WTC11 (cell line): Measurements from ENCODE around the gene SORCS2. TPM values are rescaled to one million over a fixed set of nuclear protein-coding genes. Genes with fewer than 3 reads are reported as not detected.

Experiments
- ATAC-seq: fragments of 200-7000 bp; cut with Tn5 transposase; 2 replicates; pipeline ENCODE4 v1.10.0; 2021; ENCODE audit warnings: mild to moderate bottlenecking, moderate library complexity
- CTCF ChIA-PET: fragments of 300-600 bp; sonication (Branson Sonifier 250); formaldehyde crosslinking; loops from one replicate; lab custom pipeline; 2021; ENCODE audit warnings: antibody characterized with exemption; lab: Charles Lee
- POLR2A ChIA-PET: fragments of 350-600 bp; sonication (Branson Sonifier 250); formaldehyde crosslinking; loops from one replicate; lab custom pipeline; 2021; ENCODE audit warnings: antibody characterized with exemption; lab: Charles Lee
- DNase-seq: peaks from one replicate; pipeline ENCODE4 v3.0.0; 2021; ENCODE audit warnings: low spot score
- H3K27ac Mint-ChIP-seq: 2 replicates; pipeline ENCODE4 v1.8.0; 2021; ENCODE audit warnings: mixed read lengths
- H3K27me3 Mint-ChIP-seq: 2 replicates; pipeline ENCODE4 v1.8.0; 2021; ENCODE audit warnings: low read depth, mild to moderate bottlenecking, moderate library complexity, mixed read lengths
- H3K36me3 Mint-ChIP-seq: 2 replicates; pipeline ENCODE4 v1.8.0; 2021; ENCODE audit warnings: mixed read lengths
- H3K4me1 Mint-ChIP-seq: 2 replicates; pipeline ENCODE4 v1.8.0; 2022; ENCODE audit warnings: mixed read lengths
- H3K4me3 Mint-ChIP-seq: 2 replicates; pipeline ENCODE4 v1.8.0; 2021; ENCODE audit warnings: mild to moderate bottlenecking, moderate library complexity, mixed read lengths
- H3K9me3 Mint-ChIP-seq: 2 replicates; pipeline ENCODE4 v1.8.0; 2021; ENCODE audit warnings: mixed read lengths
- CBFB ChIP-seq: sonication (generic); formaldehyde crosslinking; IDR thresholded peaks from 2 replicates; pipeline ENCODE4 v1.8.1; 2022; ENCODE audit warnings: mild to moderate bottlenecking, low read depth, missing genetic modification reagents
- CREM ChIP-seq: sonication (generic); formaldehyde crosslinking; IDR thresholded peaks from 2 replicates; pipeline ENCODE4 v1.8.1; 2022; ENCODE audit warnings: mild to moderate bottlenecking, missing genetic modification reagents, moderate library complexity
- JAZF1 ChIP-seq: fragments of 250-450 bp; sonication (Bioruptor Pico); IDR thresholded peaks from 2 replicates; pipeline ENCODE4 v1.9.0; 2021; ENCODE audit warnings: moderate library complexity, mild to moderate bottlenecking, inconsistent platforms
- JUN ChIP-seq: sonication (generic); formaldehyde crosslinking; IDR thresholded peaks from 2 replicates; pipeline ENCODE4 v1.8.0; 2023; ENCODE audit warnings: mild to moderate bottlenecking, missing genetic modification reagents
- MYBL2 ChIP-seq: sonication (generic); formaldehyde crosslinking; IDR thresholded peaks from 2 replicates; pipeline ENCODE4 v1.8.1; 2023; ENCODE audit warnings: mild to moderate bottlenecking, moderate library complexity, missing genetic modification reagents
- NFATC4 ChIP-seq: fragments of 250-450 bp; sonication (Bioruptor Pico); IDR thresholded peaks from 2 replicates; pipeline ENCODE4 v1.9.0; 2021; ENCODE audit warnings: mild to moderate bottlenecking
- OVOL2 ChIP-seq: fragments of 250-450 bp; sonication (Bioruptor Pico); IDR thresholded peaks from 2 replicates; pipeline ENCODE4 v1.9.0; 2021; ENCODE audit warnings: mild to moderate bottlenecking, borderline replicate concordance
- TEAD4 ChIP-seq: sonication (generic); formaldehyde crosslinking; IDR thresholded peaks from 2 replicates; pipeline ENCODE4 v1.8.0; 2022; ENCODE audit warnings: mild to moderate bottlenecking, missing genetic modification reagents
- ZNF219 ChIP-seq: sonication (generic); formaldehyde crosslinking; IDR thresholded peaks from 2 replicates; pipeline ENCODE4 v1.8.0; 2023; ENCODE audit warnings: missing genetic modification reagents, mild to moderate bottlenecking, borderline replicate concordance
- ZNF423 ChIP-seq: fragments of 250-450 bp; sonication (Bioruptor Pico); IDR thresholded peaks from 2 replicates; pipeline ENCODE4 v2.1.2; 2022; ENCODE audit warnings: mild to moderate bottlenecking, moderate library complexity
- total RNA-seq: library from RNA; stranded (reverse); gene quantifications from 3 replicates; pipeline ENCODE4 v1.2.3, GENCODE V29; 2021
- TF ChIP-seq, protein P1 (sequence below): sonication (generic); formaldehyde crosslinking; IDR thresholded peaks from 2 replicates; pipeline ENCODE4 v1.8.1; 2023; ENCODE audit warnings: mild to moderate bottlenecking, missing genetic modification reagents, borderline replicate concordance
- TF ChIP-seq, protein P2 (sequence below): sonication (generic); formaldehyde crosslinking; IDR thresholded peaks from 2 replicates; pipeline ENCODE4 v1.8.0; 2022; ENCODE audit warnings: mild to moderate bottlenecking, missing genetic modification reagents
- TF ChIP-seq, protein P3 (sequence below): sonication (generic); formaldehyde crosslinking; conservative IDR thresholded peaks from 2 replicates; pipeline ENCODE4 v1.8.1; 2022; ENCODE audit warnings: mild to moderate bottlenecking, missing genetic modification reagents
- TF ChIP-seq, protein P4 (sequence below): sonication (generic); formaldehyde crosslinking; IDR thresholded peaks from 2 replicates; pipeline ENCODE4 v1.8.1; 2022; ENCODE audit warnings: low read depth, missing genetic modification reagents, borderline replicate concordance
- TF ChIP-seq, protein P5 (sequence below): fragments of 250-450 bp; sonication (Bioruptor Pico); IDR thresholded peaks from 2 replicates; pipeline ENCODE4 v1.8.0; 2021; ENCODE audit warnings: mild to moderate bottlenecking
- TF ChIP-seq, protein P6 (sequence below): sonication (generic); formaldehyde crosslinking; IDR thresholded peaks from 2 replicates; pipeline ENCODE4 v1.8.1; 2022; ENCODE audit warnings: missing genetic modification reagents, borderline replicate concordance

SORCS2 gene
- total RNA-seq, 1 experiment from 2014 or later: 6.6 TPM

DNA sequence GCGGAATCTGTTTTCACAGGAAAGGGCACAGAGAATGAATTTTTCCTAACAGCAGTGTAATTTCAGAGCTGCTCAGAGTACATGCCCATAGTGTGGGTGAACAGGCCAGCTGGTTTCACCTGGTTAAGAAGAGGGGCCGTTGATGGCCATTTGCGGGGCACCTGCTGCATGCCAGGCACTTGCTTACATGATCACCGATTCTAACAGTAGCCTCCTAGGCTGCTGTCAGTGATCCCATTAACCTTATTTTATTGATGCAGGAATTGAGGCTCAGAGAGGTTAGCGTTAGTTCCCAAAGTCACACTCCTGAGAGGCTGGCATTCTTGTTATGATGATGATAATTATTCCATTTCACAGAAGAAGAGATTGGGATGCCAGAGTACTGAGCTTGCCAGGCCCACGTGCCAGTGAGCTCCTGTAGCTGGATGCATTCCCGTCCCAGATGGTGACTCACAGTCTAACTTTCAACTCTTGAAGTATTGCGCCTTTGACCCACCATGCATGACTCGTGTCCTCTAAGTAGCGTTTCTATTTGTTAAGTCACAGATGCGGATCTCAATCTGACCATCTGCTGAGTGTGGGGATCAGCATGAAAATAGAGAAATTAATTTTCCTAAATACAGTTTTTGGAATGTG, 165.9 kb downstream of the SORCS2 start:
- DNase-seq: no peak

DNA sequence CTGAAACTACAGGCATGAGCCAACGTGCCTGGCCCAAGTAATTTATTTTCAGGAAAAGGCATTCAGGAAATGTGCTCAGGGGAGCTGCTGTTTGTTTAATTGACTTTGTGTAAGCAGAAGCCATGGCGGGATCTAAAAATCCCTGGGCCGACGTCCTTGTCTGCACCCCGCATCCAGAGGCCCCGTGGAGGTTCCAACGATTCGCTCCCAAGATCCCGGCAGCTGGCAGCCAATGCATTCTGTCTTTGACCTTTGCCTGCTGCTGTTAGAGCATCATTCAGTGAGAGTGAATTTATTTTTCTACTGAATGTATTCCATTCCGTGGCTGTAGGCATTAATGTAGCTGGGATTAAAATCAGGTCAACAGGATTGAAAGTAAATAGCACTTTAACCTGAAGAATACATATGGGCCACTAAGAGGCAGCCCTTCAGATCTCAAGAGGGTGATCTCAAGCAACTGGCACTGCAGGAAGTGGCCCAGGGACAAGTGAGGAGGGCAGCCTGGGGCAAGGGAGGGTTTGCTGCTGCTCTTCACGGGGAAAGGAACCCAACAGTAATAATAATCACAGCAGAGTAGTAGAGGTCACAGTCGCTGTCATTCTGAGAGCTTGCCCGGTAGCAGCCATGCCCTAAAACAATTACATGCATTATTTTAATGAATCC, 167.2 kb downstream of the SORCS2 start:
- H3K4me1 Mint-ChIP-seq: no peaks in the 10 kb centered on the region
- DNase-seq (no peak), ATAC-seq (no peak)
- H3K36me3 Mint-ChIP-seq: no peaks in the 10 kb centered on the region
- H3K4me3 Mint-ChIP-seq: no peak overlapping the region
- ChIA-PET POLR2A (no interaction called here), CTCF (no interaction called here)
- no peak overlapping the region for H3K27ac Mint-ChIP-seq
- H3K27me3 Mint-ChIP-seq: no peaks in the 10 kb centered on the region
- H3K9me3 Mint-ChIP-seq: peaks cover 3% of the 10 kb centered on the region
- TF ChIP-seq, protein P1, sequence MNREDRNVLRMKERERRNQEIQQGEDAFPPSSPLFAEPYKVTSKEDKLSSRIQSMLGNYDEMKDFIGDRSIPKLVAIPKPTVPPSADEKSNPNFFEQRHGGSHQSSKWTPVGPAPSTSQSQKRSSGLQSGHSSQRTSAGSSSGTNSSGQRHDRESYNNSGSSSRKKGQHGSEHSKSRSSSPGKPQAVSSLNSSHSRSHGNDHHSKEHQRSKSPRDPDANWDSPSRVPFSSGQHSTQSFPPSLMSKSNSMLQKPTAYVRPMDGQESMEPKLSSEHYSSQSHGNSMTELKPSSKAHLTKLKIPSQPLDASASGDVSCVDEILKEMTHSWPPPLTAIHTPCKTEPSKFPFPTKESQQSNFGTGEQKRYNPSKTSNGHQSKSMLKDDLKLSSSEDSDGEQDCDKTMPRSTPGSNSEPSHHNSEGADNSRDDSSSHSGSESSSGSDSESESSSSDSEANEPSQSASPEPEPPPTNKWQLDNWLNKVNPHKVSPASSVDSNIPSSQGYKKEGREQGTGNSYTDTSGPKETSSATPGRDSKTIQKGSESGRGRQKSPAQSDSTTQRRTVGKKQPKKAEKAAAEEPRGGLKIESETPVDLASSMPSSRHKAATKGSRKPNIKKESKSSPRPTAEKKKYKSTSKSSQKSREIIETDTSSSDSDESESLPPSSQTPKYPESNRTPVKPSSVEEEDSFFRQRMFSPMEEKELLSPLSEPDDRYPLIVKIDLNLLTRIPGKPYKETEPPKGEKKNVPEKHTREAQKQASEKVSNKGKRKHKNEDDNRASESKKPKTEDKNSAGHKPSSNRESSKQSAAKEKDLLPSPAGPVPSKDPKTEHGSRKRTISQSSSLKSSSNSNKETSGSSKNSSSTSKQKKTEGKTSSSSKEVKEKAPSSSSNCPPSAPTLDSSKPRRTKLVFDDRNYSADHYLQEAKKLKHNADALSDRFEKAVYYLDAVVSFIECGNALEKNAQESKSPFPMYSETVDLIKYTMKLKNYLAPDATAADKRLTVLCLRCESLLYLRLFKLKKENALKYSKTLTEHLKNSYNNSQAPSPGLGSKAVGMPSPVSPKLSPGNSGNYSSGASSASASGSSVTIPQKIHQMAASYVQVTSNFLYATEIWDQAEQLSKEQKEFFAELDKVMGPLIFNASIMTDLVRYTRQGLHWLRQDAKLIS (CRISPR knock-in tag): no peak
- TF ChIP-seq JUN (no peak), MYBL2 (CRISPR knock-in tag) (no peak), JAZF1 (CRISPR knock-in tag) (no peak), NFATC4 (CRISPR knock-in tag) (no peak), CBFB (CRISPR knock-in tag) (no peak), CREM (CRISPR knock-in tag) (no peak), ZNF423 (no peak)
- TF ChIP-seq, protein P2, sequence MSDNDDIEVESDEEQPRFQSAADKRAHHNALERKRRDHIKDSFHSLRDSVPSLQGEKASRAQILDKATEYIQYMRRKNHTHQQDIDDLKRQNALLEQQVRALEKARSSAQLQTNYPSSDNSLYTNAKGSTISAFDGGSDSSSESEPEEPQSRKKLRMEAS (CRISPR knock-in tag): no peak
- TF ChIP-seq, protein P3, sequence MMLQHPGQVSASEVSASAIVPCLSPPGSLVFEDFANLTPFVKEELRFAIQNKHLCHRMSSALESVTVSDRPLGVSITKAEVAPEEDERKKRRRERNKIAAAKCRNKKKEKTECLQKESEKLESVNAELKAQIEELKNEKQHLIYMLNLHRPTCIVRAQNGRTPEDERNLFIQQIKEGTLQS: no peak
- TF ChIP-seq, protein P4, sequence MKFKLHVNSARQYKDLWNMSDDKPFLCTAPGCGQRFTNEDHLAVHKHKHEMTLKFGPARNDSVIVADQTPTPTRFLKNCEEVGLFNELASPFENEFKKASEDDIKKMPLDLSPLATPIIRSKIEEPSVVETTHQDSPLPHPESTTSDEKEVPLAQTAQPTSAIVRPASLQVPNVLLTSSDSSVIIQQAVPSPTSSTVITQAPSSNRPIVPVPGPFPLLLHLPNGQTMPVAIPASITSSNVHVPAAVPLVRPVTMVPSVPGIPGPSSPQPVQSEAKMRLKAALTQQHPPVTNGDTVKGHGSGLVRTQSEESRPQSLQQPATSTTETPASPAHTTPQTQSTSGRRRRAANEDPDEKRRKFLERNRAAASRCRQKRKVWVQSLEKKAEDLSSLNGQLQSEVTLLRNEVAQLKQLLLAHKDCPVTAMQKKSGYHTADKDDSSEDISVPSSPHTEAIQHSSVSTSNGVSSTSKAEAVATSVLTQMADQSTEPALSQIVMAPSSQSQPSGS: no peak
- TF ChIP-seq, protein P5, sequence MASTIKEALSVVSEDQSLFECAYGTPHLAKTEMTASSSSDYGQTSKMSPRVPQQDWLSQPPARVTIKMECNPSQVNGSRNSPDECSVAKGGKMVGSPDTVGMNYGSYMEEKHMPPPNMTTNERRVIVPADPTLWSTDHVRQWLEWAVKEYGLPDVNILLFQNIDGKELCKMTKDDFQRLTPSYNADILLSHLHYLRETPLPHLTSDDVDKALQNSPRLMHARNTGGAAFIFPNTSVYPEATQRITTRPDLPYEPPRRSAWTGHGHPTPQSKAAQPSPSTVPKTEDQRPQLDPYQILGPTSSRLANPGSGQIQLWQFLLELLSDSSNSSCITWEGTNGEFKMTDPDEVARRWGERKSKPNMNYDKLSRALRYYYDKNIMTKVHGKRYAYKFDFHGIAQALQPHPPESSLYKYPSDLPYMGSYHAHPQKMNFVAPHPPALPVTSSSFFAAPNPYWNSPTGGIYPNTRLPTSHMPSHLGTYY (CRISPR knock-in tag): no peak
- TF ChIP-seq, protein P6, sequence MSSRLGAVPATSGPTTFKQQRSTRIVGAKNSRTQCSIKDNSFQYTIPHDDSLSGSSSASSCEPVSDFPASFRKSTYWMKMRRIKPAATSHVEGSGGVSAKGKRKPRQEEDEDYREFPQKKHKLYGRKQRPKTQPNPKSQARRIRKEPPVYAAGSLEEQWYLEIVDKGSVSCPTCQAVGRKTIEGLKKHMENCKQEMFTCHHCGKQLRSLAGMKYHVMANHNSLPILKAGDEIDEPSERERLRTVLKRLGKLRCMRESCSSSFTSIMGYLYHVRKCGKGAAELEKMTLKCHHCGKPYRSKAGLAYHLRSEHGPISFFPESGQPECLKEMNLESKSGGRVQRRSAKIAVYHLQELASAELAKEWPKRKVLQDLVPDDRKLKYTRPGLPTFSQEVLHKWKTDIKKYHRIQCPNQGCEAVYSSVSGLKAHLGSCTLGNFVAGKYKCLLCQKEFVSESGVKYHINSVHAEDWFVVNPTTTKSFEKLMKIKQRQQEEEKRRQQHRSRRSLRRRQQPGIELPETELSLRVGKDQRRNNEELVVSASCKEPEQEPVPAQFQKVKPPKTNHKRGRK (CRISPR knock-in tag): no peak

More for the DNA sequence above, 165.9 kb downstream of the SORCS2 start:
- ChIA-PET CTCF (no interaction called here), POLR2A (no interaction called here)
- ATAC-seq: no peak
- H3K9me3 Mint-ChIP-seq: no peaks in the 10 kb centered on the region
- no peaks in the 10 kb centered on the region for H3K36me3 Mint-ChIP-seq
- H3K27ac Mint-ChIP-seq: no peak overlapping the region
- H3K4me3 Mint-ChIP-seq: no peak overlapping the region
- no peak for TF ChIP-seq JAZF1 (CRISPR knock-in tag)
- TF ChIP-seq, protein P1 (CRISPR knock-in tag): no peak
- no peak for TF ChIP-seq ZNF219 (CRISPR knock-in tag)
- no peak for TF ChIP-seq OVOL2
- no peak for TF ChIP-seq TEAD4 (CRISPR knock-in tag)
- H3K4me1 Mint-ChIP-seq: no peaks in the 10 kb centered on the region
- no peaks in the 10 kb centered on the region for H3K27me3 Mint-ChIP-seq
